GM10266 (cell line): ENCODE measurements around the gene MUC20.

Source experiments
- DNase-seq: peaks from one replicate; pipeline ENCODE4 v3.0.0; 2012; ENCODE audit errors: extremely low spot score
- CTCF ChIP-seq: IDR thresholded peaks from 2 replicates; pipeline ENCODE4 v1.5.1; 2012; ENCODE audit warnings: mild to moderate bottlenecking, low read depth; ENCODE audit not compliant: control insufficient read depth, insufficient read depth; ENCODE audit errors: missing control alignments

Gene MUC20

GRCh38 chr3:195761567-195762248 is 40.9 kb downstream of the MUC20 start:
- TF ChIP-seq CTCF, result no peak
- no peak for DNase-seq

GRCh38 chr3:195762249-195762585 is 41.4 kb downstream of the MUC20 start:
- TF ChIP-seq CTCF, result no peak
- no peak for DNase-seq

- no peak for DNase-seq
- TF ChIP-seq CTCF, result no peak
These were observed 41.8 kb downstream of the MUC20 start for GRCh38 chr3:195762611-195763010.

- TF ChIP-seq CTCF, result no peak
These were observed 42.5 kb downstream of the MUC20 start for GRCh38 chr3:195763076-195763830.

GRCh38 chr3:195763843-195764825 is 43.4 kb downstream of the MUC20 start:
- no peak for TF ChIP-seq CTCF
- no peak for DNase-seq

More at GRCh38 chr3:195763076-195763830, 42.5 kb downstream of the MUC20 start:
- no peak for DNase-seq

- TF ChIP-seq CTCF, result no peak
- no peak for DNase-seq
These were observed 44.4 kb downstream of the MUC20 start for GRCh38 chr3:195764961-195765706.
